WTC11 (cell line): ENCODE results near the gene CDH11. TPM values are rescaled to one million over a fixed set of nuclear protein-coding genes. Genes with fewer than 3 reads are reported as not detected.

Source experiments
- ATAC-seq: fragments of 200-7000 bp; cut with Tn5 transposase; 2 replicates; pipeline ENCODE4 v1.10.0; 2021; ENCODE audit warnings: mild to moderate bottlenecking, moderate library complexity
- CTCF ChIA-PET: fragments of 300-600 bp; sonication (Branson Sonifier 250); formaldehyde crosslinking; loops from one replicate; lab custom pipeline; 2021; ENCODE audit warnings: antibody characterized with exemption; lab: Charles Lee
- POLR2A ChIA-PET: fragments of 350-600 bp; sonication (Branson Sonifier 250); formaldehyde crosslinking; loops from one replicate; lab custom pipeline; 2021; ENCODE audit warnings: antibody characterized with exemption; lab: Charles Lee
- DNase-seq: peaks from one replicate; pipeline ENCODE4 v3.0.0; 2021; ENCODE audit warnings: low spot score
- H3K27ac Mint-ChIP-seq: 2 replicates; pipeline ENCODE4 v1.8.0; 2021; ENCODE audit warnings: mixed read lengths
- H3K27me3 Mint-ChIP-seq: 2 replicates; pipeline ENCODE4 v1.8.0; 2021; ENCODE audit warnings: low read depth, mild to moderate bottlenecking, moderate library complexity, mixed read lengths
- H3K36me3 Mint-ChIP-seq: 2 replicates; pipeline ENCODE4 v1.8.0; 2021; ENCODE audit warnings: mixed read lengths
- H3K4me1 Mint-ChIP-seq: 2 replicates; pipeline ENCODE4 v1.8.0; 2022; ENCODE audit warnings: mixed read lengths
- H3K4me3 Mint-ChIP-seq: 2 replicates; pipeline ENCODE4 v1.8.0; 2021; ENCODE audit warnings: mild to moderate bottlenecking, moderate library complexity, mixed read lengths
- H3K9me3 Mint-ChIP-seq: 2 replicates; pipeline ENCODE4 v1.8.0; 2021; ENCODE audit warnings: mixed read lengths
- AR ChIP-seq: fragments of 250-450 bp; sonication (Bioruptor Pico); IDR thresholded peaks from 2 replicates; pipeline ENCODE4 v1.9.0; 2021; ENCODE audit warnings: mild to moderate bottlenecking
- CDX4 ChIP-seq: fragments of 250-450 bp; sonication (Bioruptor Pico); IDR thresholded peaks from 2 replicates; pipeline ENCODE4 v1.9.0; 2021; ENCODE audit warnings: moderate library complexity, mild to moderate bottlenecking, inconsistent platforms, borderline replicate concordance
- FOXP4 ChIP-seq: sonication (generic); formaldehyde crosslinking; IDR thresholded peaks from 2 replicates; pipeline ENCODE4 v1.8.0; 2022; ENCODE audit warnings: mild to moderate bottlenecking, missing genetic modification reagents
- HMGXB4 ChIP-seq: sonication (generic); formaldehyde crosslinking; IDR thresholded peaks from 2 replicates; pipeline ENCODE4 v1.8.1; 2023; ENCODE audit warnings: mild to moderate bottlenecking, moderate library complexity, missing genetic modification reagents
- MAX ChIP-seq: sonication (generic); formaldehyde crosslinking; IDR thresholded peaks from 2 replicates; pipeline ENCODE4 v1.8.0; 2022; ENCODE audit warnings: mild to moderate bottlenecking, missing genetic modification reagents
- SP1 ChIP-seq: sonication (generic); formaldehyde crosslinking; conservative IDR thresholded peaks from 2 replicates; pipeline ENCODE4 v1.8.1; 2022; ENCODE audit warnings: missing genetic modification reagents
- ZNF121 ChIP-seq: sonication (generic); formaldehyde crosslinking; IDR thresholded peaks from 2 replicates; pipeline ENCODE4 v1.8.0; 2023; ENCODE audit warnings: missing genetic modification reagents
- ZNF263 ChIP-seq: sonication (generic); formaldehyde crosslinking; IDR thresholded peaks from 2 replicates; pipeline ENCODE4 v1.8.1; 2022; ENCODE audit warnings: low read depth, mild to moderate bottlenecking, moderate library complexity, missing genetic modification reagents
- ZNF512 ChIP-seq: sonication (generic); formaldehyde crosslinking; IDR thresholded peaks from 2 replicates; pipeline ENCODE4 v1.8.1; 2022; ENCODE audit warnings: missing genetic modification reagents, borderline replicate concordance
- total RNA-seq: library from RNA; stranded (reverse); gene quantifications from 3 replicates; pipeline ENCODE4 v1.2.3, GENCODE V29; 2021

Gene CDH11
- total RNA-seq, 1 experiment from 2014 or later, result 11.6 TPM

GRCh38 chr16:65123396-65124211, 1.7 kb upstream of the CDH11 start:
- ATAC-seq (no peak; the same call in 1 of the 2 replicates), DNase-seq (no peak)
- Mint-ChIP-seq H3K4me1 (peaks cover 22% of the 10 kb centered on the region), H3K4me3 (peak overlapping the region; percentile 85), H3K27ac (no peak overlapping the region), H3K27me3 (peaks cover 83% of the 10 kb centered on the region), H3K9me3 (no peaks in the 10 kb centered on the region), H3K36me3 (no peaks in the 10 kb centered on the region)
- POLR2A ChIA-PET, result no interaction called here
- TF ChIP-seq CDX4 (CRISPR knock-in tag) (no peak), ZNF263 (CRISPR knock-in tag) (no peak), ZNF121 (no peak), HMGXB4 (CRISPR knock-in tag) (0 out of 2 replicates have a peak, but pooled peaks have one; percentile 14), FOXP4 (CRISPR knock-in tag) (peak; percentile 44; the same call in 1 of the 2 replicates), ZNF512 (CRISPR knock-in tag) (0 out of 2 replicates have a peak, but pooled peaks have one; percentile 29), MAX (0 out of 2 replicates have a peak, but pooled peaks have one; percentile 4), AR (CRISPR knock-in tag) (no peak)
- CTCF ChIA-PET, result no interaction called here

GRCh38 chr16:65122724-65123395, 997 bp upstream of the CDH11 start:
- POLR2A ChIA-PET, result interaction anchor here (0.7 to 1.2 kb wide), 3 partner anchors 94 to 113 kb away, joined by 3 to 4 read pairs (median 3); no protein-coding TSS in a partner anchor
- TF ChIP-seq FOXP4 (CRISPR knock-in tag), result 0 out of 2 replicates have a peak, but pooled peaks have one; percentile 7
- peak; percentile 48; the same call in 1 of the 2 replicates for TF ChIP-seq HMGXB4 (CRISPR knock-in tag)
- TF ChIP-seq SP1 (CRISPR knock-in tag), result no peak
- H3K9me3 Mint-ChIP-seq, result no peaks in the 10 kb centered on the region
- H3K4me3 Mint-ChIP-seq, result peak overlapping the region; percentile 85
- H3K27me3 Mint-ChIP-seq, result peaks cover 88% of the 10 kb centered on the region
- H3K4me1 Mint-ChIP-seq, result peaks cover 26% of the 10 kb centered on the region
- no peak overlapping the region for H3K27ac Mint-ChIP-seq
- ATAC-seq (peak; percentile 8), DNase-seq (peak; percentile 37)
- H3K36me3 Mint-ChIP-seq, result no peaks in the 10 kb centered on the region
- CTCF ChIA-PET, result interaction anchor here (0.7 to 1.1 kb wide), 3 partner anchors 17 to 101 kb away, joined by 3 read pairs; no protein-coding TSS in a partner anchor
